Smooth muscle cell (in vitro differentiated cells): ENCODE data around the gene RXYLT1. TPM values are rescaled to one million over a fixed set of nuclear protein-coding genes. Genes with fewer than 3 reads are reported as not detected.

Experiments
- DNase-seq: peaks from one replicate; lab custom pipeline; 2025; ENCODE audit not compliant: unreplicated experiment; lab: John Stamatoyannopoulos, UW
- H2AFZ ChIP-seq: fragments of 200-600 bp; sonication (generic); 2 replicates; pipeline ENCODE4 v1.6.0; 2016; ENCODE audit warnings: antibody characterized with exemption, low read depth, mild to moderate bottlenecking
- H3F3A ChIP-seq: fragments of 200-600 bp; sonication (generic); 2 replicates; pipeline ENCODE4 v1.6.0; 2017; ENCODE audit warnings: antibody characterized with exemption, low read depth
- H3K27ac ChIP-seq: fragments of 200-600 bp; sonication (generic); 2 replicates; pipeline ENCODE4 v1.5.1; 2016; ENCODE audit warnings: low read depth, mild to moderate bottlenecking
- H3K27me3 ChIP-seq: fragments of 200-600 bp; sonication (generic); 2 replicates; pipeline ENCODE4 v1.6.1; 2016; ENCODE audit warnings: low read depth, mild to moderate bottlenecking
- H3K36me3 ChIP-seq: fragments of 200-600 bp; sonication (generic); 2 replicates; pipeline ENCODE4 v1.5.1; 2016; ENCODE audit warnings: low read depth
- H3K4me1 ChIP-seq: fragments of 200-600 bp; sonication (generic); 2 replicates; pipeline ENCODE4 v1.5.1; 2016; ENCODE audit warnings: low read depth
- H3K4me2 ChIP-seq: fragments of 200-600 bp; sonication (generic); 2 replicates; pipeline ENCODE4 v1.6.0; 2016; ENCODE audit warnings: mild to moderate bottlenecking
- H3K4me3 ChIP-seq: fragments of 200-600 bp; sonication (generic); 2 replicates; pipeline ENCODE4 v1.5.1; 2016; ENCODE audit warnings: mild to moderate bottlenecking
- H3K79me2 ChIP-seq: fragments of 200-600 bp; sonication (generic); 2 replicates; pipeline ENCODE4 v1.6.0; 2016; ENCODE audit warnings: low read depth, mild to moderate bottlenecking
- H3K9ac ChIP-seq: fragments of 200-600 bp; sonication (generic); 2 replicates; pipeline ENCODE4 v1.6.0; 2016; ENCODE audit warnings: low read depth
- H3K9me3 ChIP-seq: fragments of 200-600 bp; sonication (generic); replicated peaks from 2 replicates; pipeline ENCODE4 v1.5.1; 2016; ENCODE audit warnings: low read depth
- H4K20me1 ChIP-seq: fragments of 200-600 bp; sonication (generic); 2 replicates; pipeline ENCODE4 v1.6.0; 2016; ENCODE audit warnings: low read depth
- WGBS: methylation state at CpG from one replicate; pipeline ENCODE4 v1.1.7; 2016; ENCODE audit warnings: low lambda C conversion rate; 5-methylcytosine and 5-hydroxymethylcytosine counted together
- polyA plus RNA-seq: library from polyadenylated mRNA; unstranded; fragments of >200 nt; fragmentation: Nextera tagmentation; extraction: Ambion mirVana; gene quantifications from 2 replicates; pipeline ENCODE4 v1.2.1, GENCODE V29; 2016
- total RNA-seq: library from RNA; depleted of rRNA; stranded (reverse); fragments of >200 nt; gene quantifications from 2 replicates; pipeline ENCODE4 v1.2.3, GENCODE V29; 2014
- TF ChIP-seq, protein P1 (sequence below): fragments of 200-600 bp; sonication (generic); IDR thresholded peaks from 2 replicates; pipeline ENCODE4 v1.5.1; 2017; ENCODE audit warnings: borderline replicate concordance, mild to moderate bottlenecking, antibody characterized with exemption; ENCODE audit not compliant: insufficient read depth, poor library complexity, severe bottlenecking

Gene RXYLT1
- total and polyA plus RNA-seq, 2 experiments from 2014 or later = 9.4 to 11.1 TPM

DNA sequence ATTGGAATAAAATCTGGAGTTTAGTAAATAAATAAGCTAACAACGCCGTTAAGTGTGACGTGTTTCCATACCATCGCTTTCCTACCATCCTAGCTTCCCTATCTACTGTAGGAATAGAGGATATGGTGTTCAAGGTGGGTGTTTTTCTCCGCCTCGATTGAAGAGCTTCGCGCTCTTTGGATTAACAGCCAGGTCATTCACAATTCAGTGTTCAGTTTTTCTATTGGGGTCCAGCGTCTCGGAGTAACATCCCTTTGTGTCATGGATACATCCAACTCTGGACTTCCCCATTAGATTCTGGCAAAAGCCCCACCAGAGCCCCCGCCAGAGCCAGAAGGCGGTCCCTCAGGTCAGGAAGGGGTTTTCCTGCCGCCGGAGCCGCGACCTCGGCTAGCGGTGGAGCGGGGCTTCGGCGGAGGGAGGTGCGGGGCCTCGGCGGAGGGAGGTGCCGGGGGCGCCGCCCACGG, 63.6 kb downstream of the RXYLT1 start:
- DNase-seq = no peak
- Histone ChIP-seq H3K79me2 (peaks cover 33% of the 10 kb centered on the region), H3K9ac (peak overlapping the region; percentile 75), H3K4me3 (peak overlapping the region; percentile 90), H3K36me3 (no peaks in the 10 kb centered on the region), H3K9me3 (no peaks in the 10 kb centered on the region), H4K20me1 (peaks cover 15% of the 10 kb centered on the region), H3K4me1 (peaks cover 11% of the 10 kb centered on the region), H3K27ac (peak overlapping the region; percentile 29), H2AFZ (peak overlapping the region; percentile 96), H3K27me3 (no peaks in the 10 kb centered on the region), H3F3A (peaks cover 11% of the 10 kb centered on the region), H3K4me2 (peak overlapping the region; percentile 93)
- TF ChIP-seq, protein P1, sequence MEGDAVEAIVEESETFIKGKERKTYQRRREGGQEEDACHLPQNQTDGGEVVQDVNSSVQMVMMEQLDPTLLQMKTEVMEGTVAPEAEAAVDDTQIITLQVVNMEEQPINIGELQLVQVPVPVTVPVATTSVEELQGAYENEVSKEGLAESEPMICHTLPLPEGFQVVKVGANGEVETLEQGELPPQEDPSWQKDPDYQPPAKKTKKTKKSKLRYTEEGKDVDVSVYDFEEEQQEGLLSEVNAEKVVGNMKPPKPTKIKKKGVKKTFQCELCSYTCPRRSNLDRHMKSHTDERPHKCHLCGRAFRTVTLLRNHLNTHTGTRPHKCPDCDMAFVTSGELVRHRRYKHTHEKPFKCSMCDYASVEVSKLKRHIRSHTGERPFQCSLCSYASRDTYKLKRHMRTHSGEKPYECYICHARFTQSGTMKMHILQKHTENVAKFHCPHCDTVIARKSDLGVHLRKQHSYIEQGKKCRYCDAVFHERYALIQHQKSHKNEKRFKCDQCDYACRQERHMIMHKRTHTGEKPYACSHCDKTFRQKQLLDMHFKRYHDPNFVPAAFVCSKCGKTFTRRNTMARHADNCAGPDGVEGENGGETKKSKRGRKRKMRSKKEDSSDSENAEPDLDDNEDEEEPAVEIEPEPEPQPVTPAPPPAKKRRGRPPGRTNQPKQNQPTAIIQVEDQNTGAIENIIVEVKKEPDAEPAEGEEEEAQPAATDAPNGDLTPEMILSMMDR = no peak
- 14% methylated on average over 26 of the region's 28 CpGs for WGBS

DNA sequence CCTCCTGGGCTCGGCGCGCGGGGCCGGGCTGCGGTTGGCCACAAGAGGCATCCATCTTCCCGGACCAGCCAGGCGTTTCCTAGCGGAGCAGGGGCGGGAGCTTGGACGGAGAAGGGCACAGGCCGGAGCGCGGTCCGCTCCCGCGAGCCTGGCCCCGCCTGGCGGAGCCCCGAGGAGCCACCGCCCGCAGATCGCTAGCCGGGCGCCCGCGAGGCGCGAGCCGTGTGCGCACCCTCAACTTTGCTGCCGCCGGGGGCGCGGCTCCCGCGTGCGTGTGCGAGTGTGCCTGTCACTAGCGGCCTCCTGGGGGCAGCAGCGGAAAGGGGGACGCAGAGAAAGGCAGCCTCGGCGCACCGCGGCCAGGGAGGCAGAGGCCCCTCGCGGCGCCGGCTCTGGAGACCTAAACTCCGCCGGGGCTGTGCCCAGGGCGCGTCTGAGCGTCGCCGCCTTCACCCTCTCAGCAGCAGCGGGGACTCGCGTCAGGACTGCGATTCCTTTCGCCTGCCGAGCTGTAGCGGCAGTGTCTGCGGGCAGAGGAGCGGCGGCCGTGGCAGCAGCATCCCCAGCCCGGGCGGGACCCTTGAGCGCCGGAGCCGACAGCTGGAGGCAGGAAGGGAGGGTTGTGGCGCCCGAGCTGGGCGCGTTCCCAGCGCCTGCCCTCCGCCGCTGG, 64.1 kb downstream of the RXYLT1 start:
- H4K20me1 ChIP-seq = peaks cover 19% of the 10 kb centered on the region

GRCh38 chr12:63844391-63845341, 65.0 kb downstream of the RXYLT1 start, which contains the start of gene SRGAP1:
Gene SRGAP1, plus strand, starts transcription at chr12:63844700. Its CDS starts 117 bp downstream, at chr12:63844817.
- H4K20me1 ChIP-seq = peaks cover 27% of the 10 kb centered on the region
- peaks cover 11% of the 10 kb centered on the region for H3F3A ChIP-seq
- peak within 1 kb of the TSS; percentile 96 for H2AFZ ChIP-seq
- DNase-seq = peak; percentile 51
- peak within 1 kb of the TSS; percentile 93 for H3K4me2 ChIP-seq
- peak within 1 kb of the TSS; percentile 75 for H3K9ac ChIP-seq
- H3K27me3 ChIP-seq = no peaks in the 10 kb centered on the region
- WGBS = 2% methylated on average over 39 of the region's 52 CpGs
- no peaks in the 10 kb centered on the region for H3K36me3 ChIP-seq
- peak within 1 kb of the TSS; percentile 48 for H3K27ac ChIP-seq
- peaks cover 44% of the 10 kb centered on the region for H3K79me2 ChIP-seq
- H3K4me3 ChIP-seq = peak within 1 kb of the TSS; percentile 90
- TF ChIP-seq, protein P1 = no peak
- H3K4me1 ChIP-seq = peaks cover 11% of the 10 kb centered on the region
- H3K9me3 ChIP-seq = no peaks in the 10 kb centered on the region

More for the DNA sequence above, 64.1 kb downstream of the RXYLT1 start:
- Histone ChIP-seq H3K79me2 (peaks cover 39% of the 10 kb centered on the region), H3K9me3 (no peaks in the 10 kb centered on the region), H3K4me3 (peak overlapping the region; percentile 90), H3K4me1 (peaks cover 11% of the 10 kb centered on the region), H3K27ac (peak overlapping the region; percentile 48), H3K36me3 (no peaks in the 10 kb centered on the region), H3K4me2 (peak overlapping the region; percentile 93), H3F3A (peaks cover 11% of the 10 kb centered on the region), H2AFZ (peak overlapping the region; percentile 96), H3K9ac (peak overlapping the region; percentile 75), H3K27me3 (no peaks in the 10 kb centered on the region)
- WGBS = under 1% methylated on average over 69 of the region's 80 CpGs
- TF ChIP-seq, protein P1 = peak; percentile 83
- peak; percentile 74 for DNase-seq
